Psoas muscle (tissue), 8 donors: ENCODE results near the gene TCFL5. TPM values are rescaled to one million over a fixed set of nuclear protein-coding genes. Genes with fewer than 3 reads are reported as not detected.

ENCODE experiments used
- ATAC-seq, 4 donors: fragments of 200-7000 bp; cut with Tn5 transposase; one replicate each; pipeline ENCODE4 v1.9.1; 2020; ENCODE audit warnings: moderate library complexity in 3 of 4, mild to moderate bottlenecking in 2 of 4
- DNase-seq, 2 donors: peaks; one replicate each; pipeline ENCODE4 v3.0.0-alpha.2; 2020
- H3K27ac ChIP-seq: fragments of 200-600 bp; one replicate; pipeline ENCODE4 v1.8.0; 2022
- H3K27me3 ChIP-seq, 3 donors: fragments of 200-600 bp in 1 of 3; one replicate each; pipeline versions ENCODE4 v1.6.1 to v1.8.0; 2013 to 2022; ENCODE audit warnings: low read length in 2 of 3, mild to moderate bottlenecking in 2 of 3, moderate library complexity in 1 of 3; ENCODE audit not compliant: insufficient read depth in 3 of 3
- H3K36me3 ChIP-seq, 2 donors: fragments of 200-600 bp in 1 of 2; one replicate each; pipeline versions ENCODE4 v1.6.1 to v1.8.0; 2013 to 2022; ENCODE audit warnings: low read depth in 1 of 2, mild to moderate bottlenecking in 1 of 2, moderate library complexity in 1 of 2; ENCODE audit not compliant: insufficient read depth in 1 of 2
- H3K4me1 ChIP-seq: fragments of 200-600 bp; one replicate; pipeline ENCODE4 v1.8.0; 2022
- H3K4me3 ChIP-seq: fragments of 200-600 bp; one replicate; pipeline ENCODE4 v1.8.0; 2022; ENCODE audit warnings: mild to moderate bottlenecking
- H3K9me3 ChIP-seq: fragments of 200-600 bp; one replicate; pipeline ENCODE4 v1.8.0; 2022
- WGBS, 3 donors: extraction: QIAGEN DNeasy Blood & Tissue Kit; methylation state at CpG; one replicate each; pipeline versions ENCODE4 v1.1.6 to v1.1.7; 2013; 5-methylcytosine and 5-hydroxymethylcytosine counted together
- intact Hi-C, 2 donors: fragments of 100-400 bp; cut with DNase I; formaldehyde crosslinking; loops; one replicate each; pipeline versions ENCODE4 v1.11.0 to v1.14.2; 2022
- polyA plus RNA-seq, 3 donors: library from polyadenylated mRNA; stranded (reverse); fragments of 200-250 nt; gene quantifications; one replicate each; pipeline ENCODE4 v1.2.3, GENCODE V29; 2013
- total RNA-seq, 4 donors: library from RNA; stranded (reverse); fragmentation: NEBNext Ultra II Directional in 2 of 4; extraction: Animal tissue kit (Norgen Biotek cat#: 25700) in 2 of 4; gene quantifications; one replicate each; pipeline versions ENCODE4 v1.2.1 to v1.2.4, GENCODE V29; 2021 to 2023
- TF ChIP-seq, protein P1 (sequence below): fragments of 200-600 bp; IDR thresholded peaks from one replicate; pipeline ENCODE4 v1.8.0; 2022; ENCODE audit warnings: antibody characterized with exemption
- donor health status: healthy with polysubstance abuse.
- donor health status: DM: no; HTN: no; CAD: no; lungs with moderate emphysema.
- donor health status: Bipolar disorder and iron deficiency.
- donor health status: healthy.
- donor health status: DM: yes; HTN: yes; CAD: no.
- donor health status: DM: no; HTN: no; CAD: no.
- donor health status: DM: no; HTN: no; CAD: no.
- donor health status: DM: yes; HTN: yes; CAD: no.

TCFL5 gene
- total and polyA plus RNA-seq, 7 donors, result 2.3 to 5.2 (median 3.9) TPM

DNA sequence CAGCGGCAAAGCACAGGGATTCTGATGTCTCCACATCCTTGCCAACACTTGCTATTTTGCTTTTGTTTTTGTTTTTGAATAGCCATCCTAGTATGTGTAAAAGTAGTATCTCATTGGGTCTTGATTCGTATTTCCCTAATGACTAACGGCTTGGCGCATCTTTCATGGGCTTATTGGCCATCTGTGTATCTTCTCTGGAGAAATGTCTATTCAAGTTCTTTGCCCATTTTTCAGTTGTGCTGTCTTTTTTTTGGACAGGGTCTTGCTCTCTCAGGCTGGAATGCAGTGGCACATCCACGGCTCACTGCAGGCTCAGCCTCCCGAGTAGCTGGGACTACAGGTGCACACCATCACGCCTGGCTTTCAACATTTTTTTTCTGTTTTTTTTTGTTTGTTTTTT is 17.4 kb downstream of the TCFL5 start:
- WGBS, 3 donors, result 95 to 96% (median 96%) methylated on average over 7 of the region's 7 CpGs
- intact Hi-C loops, result no loop called here
- Histone ChIP-seq H3K27ac (no peak overlapping the region), H3K36me3 (peaks cover 0 to 13% of the 10 kb centered on the region in 2 donors), H3K4me1 (no peaks in the 10 kb centered on the region), H3K9me3 (no peaks in the 10 kb centered on the region), H3K27me3 (no peaks in the 10 kb centered on the region), H3K4me3 (no peak overlapping the region)
- ATAC-seq, result no peak
- TF ChIP-seq, protein P1, sequence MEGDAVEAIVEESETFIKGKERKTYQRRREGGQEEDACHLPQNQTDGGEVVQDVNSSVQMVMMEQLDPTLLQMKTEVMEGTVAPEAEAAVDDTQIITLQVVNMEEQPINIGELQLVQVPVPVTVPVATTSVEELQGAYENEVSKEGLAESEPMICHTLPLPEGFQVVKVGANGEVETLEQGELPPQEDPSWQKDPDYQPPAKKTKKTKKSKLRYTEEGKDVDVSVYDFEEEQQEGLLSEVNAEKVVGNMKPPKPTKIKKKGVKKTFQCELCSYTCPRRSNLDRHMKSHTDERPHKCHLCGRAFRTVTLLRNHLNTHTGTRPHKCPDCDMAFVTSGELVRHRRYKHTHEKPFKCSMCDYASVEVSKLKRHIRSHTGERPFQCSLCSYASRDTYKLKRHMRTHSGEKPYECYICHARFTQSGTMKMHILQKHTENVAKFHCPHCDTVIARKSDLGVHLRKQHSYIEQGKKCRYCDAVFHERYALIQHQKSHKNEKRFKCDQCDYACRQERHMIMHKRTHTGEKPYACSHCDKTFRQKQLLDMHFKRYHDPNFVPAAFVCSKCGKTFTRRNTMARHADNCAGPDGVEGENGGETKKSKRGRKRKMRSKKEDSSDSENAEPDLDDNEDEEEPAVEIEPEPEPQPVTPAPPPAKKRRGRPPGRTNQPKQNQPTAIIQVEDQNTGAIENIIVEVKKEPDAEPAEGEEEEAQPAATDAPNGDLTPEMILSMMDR, result no peak
- DNase-seq, result no peak

DNA sequence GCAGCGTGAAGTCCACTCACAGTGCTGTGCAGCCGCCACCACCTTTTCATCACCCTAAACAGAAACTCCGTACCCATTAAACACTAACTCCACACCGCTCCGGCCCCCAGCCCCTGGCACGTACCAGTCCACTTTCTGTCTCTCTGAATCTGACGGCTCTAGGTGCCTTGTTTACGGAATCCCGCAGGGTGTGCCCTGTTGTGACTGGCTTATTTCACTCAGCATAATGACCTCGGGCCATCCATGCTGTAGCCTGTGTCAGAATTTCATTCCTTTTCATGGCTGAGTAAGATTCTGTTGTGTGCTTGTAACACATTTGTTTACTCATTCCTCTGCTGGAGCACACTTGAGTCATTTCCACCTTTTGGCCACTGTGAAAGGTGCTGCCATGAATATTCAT is 18.0 kb downstream of the TCFL5 start:
- intact Hi-C loops, result no loop called here
- DNase-seq, result no peak
- whole genome bisulfite sequencing, 3 donors, result 96 to 98% (median 96%) methylated on average over 10 of the region's 10 CpGs

DNA sequence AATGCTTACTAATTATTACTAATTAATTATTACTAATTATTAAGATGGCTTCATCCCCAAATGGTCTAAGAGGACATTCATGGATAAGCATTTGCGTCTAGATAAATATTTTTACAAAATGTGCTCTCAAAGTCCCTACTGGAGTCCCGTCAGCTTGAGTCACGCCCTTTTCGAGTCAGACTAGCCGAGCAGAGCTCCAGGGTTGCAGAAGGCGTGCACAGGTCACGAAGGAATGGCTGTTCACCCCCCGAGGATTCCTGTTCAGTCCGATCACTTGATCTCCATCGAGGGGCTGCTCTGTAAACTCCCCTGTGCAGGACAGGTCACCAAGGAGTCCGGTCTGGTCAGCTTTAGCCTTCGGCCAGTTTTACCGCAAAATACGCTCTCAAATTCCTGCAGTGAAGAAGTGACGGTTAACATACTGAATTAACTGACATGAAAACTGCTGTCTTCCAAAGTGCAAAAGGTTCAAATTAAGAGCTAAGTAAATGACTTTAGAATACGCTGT is 19.9 kb downstream of the TCFL5 start:
- no peak overlapping the region for H3K4me3 ChIP-seq
- no peaks in the 10 kb centered on the region for H3K4me1 ChIP-seq
- ATAC-seq, result no peak
- peaks cover 0 to 13% of the 10 kb centered on the region in 2 donors for H3K36me3 ChIP-seq
- H3K27ac ChIP-seq, result no peak overlapping the region
- no peaks in the 10 kb centered on the region for H3K9me3 ChIP-seq
- intact Hi-C loops, result no loop called here
- TF ChIP-seq, protein P1, result no peak
- no peak for DNase-seq
- WGBS, 3 donors, result 75 to 84% (median 84%) methylated on average over 16 of the region's 16 CpGs
- peaks cover 0 to 9% (median 3%) of the 10 kb centered on the region in 3 donors for H3K27me3 ChIP-seq

More for the DNA sequence above, 18.0 kb downstream of the TCFL5 start:
- H3K36me3 ChIP-seq, result peaks cover 0 to 13% of the 10 kb centered on the region in 2 donors
- H3K9me3 ChIP-seq, result no peaks in the 10 kb centered on the region
- no peak overlapping the region for H3K4me3 ChIP-seq
- TF ChIP-seq, protein P1, result no peak
- ATAC-seq, result no peak
- H3K4me1 ChIP-seq, result no peaks in the 10 kb centered on the region
- peaks cover 0 to under 1% (median 0%) of the 10 kb centered on the region in 3 donors for H3K27me3 ChIP-seq
- no peak overlapping the region for H3K27ac ChIP-seq

DNA sequence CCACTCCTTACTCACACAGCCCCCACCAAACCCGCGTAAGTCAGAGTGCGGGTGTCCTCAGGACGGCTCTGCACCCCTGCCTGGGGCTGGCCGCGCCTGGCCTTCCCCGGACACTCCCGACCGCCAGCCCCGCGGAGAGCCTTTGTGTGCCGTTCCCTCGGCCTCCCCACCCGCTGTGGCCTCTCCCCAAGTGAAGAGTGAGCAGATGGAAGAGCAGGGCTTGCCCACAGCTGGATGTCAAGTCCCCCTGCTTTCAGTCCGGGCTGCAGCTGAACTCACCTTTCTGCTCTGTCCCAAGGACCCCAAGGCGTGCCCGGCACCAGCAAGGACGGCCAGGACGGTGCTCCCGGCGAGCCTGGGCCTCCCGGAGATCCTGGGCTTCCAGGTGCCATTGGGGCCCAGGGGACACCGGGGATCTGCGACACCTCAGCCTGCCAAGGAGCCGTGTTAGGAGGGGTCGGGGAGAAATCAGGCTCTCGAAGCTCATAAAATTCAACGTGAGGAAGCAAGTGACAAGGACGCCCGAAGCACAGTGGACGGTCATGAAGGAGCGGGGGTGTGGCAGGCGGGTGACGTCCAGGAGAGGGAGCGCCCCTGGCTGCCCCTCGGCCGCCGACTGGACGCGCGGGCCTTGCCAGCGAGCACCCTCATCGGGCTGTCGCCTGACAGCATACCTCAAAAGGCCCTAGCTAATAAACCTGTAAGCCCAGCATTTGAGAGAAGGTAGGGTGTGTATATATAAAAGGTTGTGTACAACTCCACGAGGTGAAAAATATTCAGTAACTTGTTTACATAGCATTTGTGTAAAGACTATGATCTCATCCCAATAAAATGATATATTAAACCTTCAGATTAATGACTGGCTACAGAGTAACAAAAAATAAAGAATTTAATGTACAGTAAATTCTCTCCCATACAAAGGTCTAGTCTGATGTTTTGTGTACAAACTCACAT is 21.1 kb downstream of the TCFL5 start:
- TF ChIP-seq, protein P1, result no peak
- ATAC-seq (no peak), DNase-seq (no peak)
- Histone ChIP-seq H3K27ac (no peak overlapping the region), H3K27me3 (peaks cover 0 to 17% (median 3%) of the 10 kb centered on the region in 3 donors), H3K9me3 (no peaks in the 10 kb centered on the region), H3K4me1 (no peaks in the 10 kb centered on the region), H3K36me3 (peaks cover 0 to 9% of the 10 kb centered on the region in 2 donors), H3K4me3 (no peak overlapping the region)
- intact Hi-C loops, result no loop called here
- 67 to 75% (median 69%) methylated on average over 44 to 45 of the region's 45 CpGs for WGBS, 3 donors
